HepG2 (cell line): ENCODE measurements around the gene POLA1.

Experiments
- DPF2 ChIP-seq: sonication (generic); formaldehyde crosslinking; IDR thresholded peaks from 2 replicates; pipeline ENCODE4 v1.4.0; 2020; ENCODE audit warnings: mild to moderate bottlenecking, low read depth, missing genetic modification reagents, borderline replicate concordance
- HNRNPH1 ChIP-seq: fragments of 200-400 bp; formaldehyde crosslinking; optimal IDR thresholded peaks from 2 replicates; pipeline ENCODE3; 2017; ENCODE audit warnings: mild to moderate bottlenecking, low read depth, low read length
- POLR2AphosphoS5 ChIP-seq: IDR thresholded peaks from 2 replicates; pipeline ENCODE4 v1.6.1; 2012; ENCODE audit warnings: low read depth, low read length
- RXRA ChIP-seq: sonication (generic); formaldehyde crosslinking; IDR thresholded peaks from 2 replicates; pipeline ENCODE4 v1.5.1; 2020; ENCODE audit warnings: missing genetic modification reagents
- TGIF2 ChIP-seq: IDR thresholded peaks from 2 replicates; pipeline ENCODE4 v1.6.1; 2016; ENCODE audit warnings: control low read depth, missing compliant biosample characterization
- TMF1 ChIP-seq: sonication (generic); formaldehyde crosslinking; IDR thresholded peaks from 2 replicates; pipeline ENCODE4 v1.8.1; 2022; ENCODE audit warnings: low read depth, missing genetic modification reagents
- ZBTB46 ChIP-seq: sonication (generic); formaldehyde crosslinking; IDR thresholded peaks from 2 replicates; pipeline ENCODE4 v1.4.0; 2020; ENCODE audit warnings: mild to moderate bottlenecking, missing genetic modification reagents, borderline replicate concordance
- TF ChIP-seq, protein P1 (sequence below): sonication (generic); formaldehyde crosslinking; IDR thresholded peaks from 2 replicates; pipeline ENCODE4 v1.9.0; 2021; ENCODE audit warnings: missing genetic modification reagents, borderline replicate concordance
- TF ChIP-seq, protein P2 (sequence below): sonication (generic); formaldehyde crosslinking; IDR thresholded peaks from 2 replicates; pipeline ENCODE4 v1.5.0; 2020; ENCODE audit warnings: mild to moderate bottlenecking, missing genetic modification reagents
- TF ChIP-seq, protein P3 (sequence below): sonication (generic); formaldehyde crosslinking; IDR thresholded peaks from 2 replicates; pipeline ENCODE4 v1.4.0; 2020; ENCODE audit warnings: mild to moderate bottlenecking, missing genetic modification reagents
- TF ChIP-seq, protein P4 (sequence below): sonication (generic); formaldehyde crosslinking; IDR thresholded peaks from 2 replicates; pipeline ENCODE4 v1.5.0; 2020; ENCODE audit warnings: mild to moderate bottlenecking, missing genetic modification reagents, moderate library complexity

GRCh38 chrX:24890677-24891076, 197.0 kb downstream of the POLA1 start:
- TF ChIP-seq DPF2 (CRISPR knock-in tag) (no peak), TMF1 (no peak), ZBTB46 (CRISPR knock-in tag) (no peak), POLR2AphosphoS5 (no peak), TGIF2 (CRISPR knock-in tag) (no peak), RXRA (no peak), HNRNPH1 (no peak)
- TF ChIP-seq, protein P1, sequence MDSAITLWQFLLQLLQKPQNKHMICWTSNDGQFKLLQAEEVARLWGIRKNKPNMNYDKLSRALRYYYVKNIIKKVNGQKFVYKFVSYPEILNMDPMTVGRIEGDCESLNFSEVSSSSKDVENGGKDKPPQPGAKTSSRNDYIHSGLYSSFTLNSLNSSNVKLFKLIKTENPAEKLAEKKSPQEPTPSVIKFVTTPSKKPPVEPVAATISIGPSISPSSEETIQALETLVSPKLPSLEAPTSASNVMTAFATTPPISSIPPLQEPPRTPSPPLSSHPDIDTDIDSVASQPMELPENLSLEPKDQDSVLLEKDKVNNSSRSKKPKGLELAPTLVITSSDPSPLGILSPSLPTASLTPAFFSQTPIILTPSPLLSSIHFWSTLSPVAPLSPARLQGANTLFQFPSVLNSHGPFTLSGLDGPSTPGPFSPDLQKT: no peak
- TF ChIP-seq, protein P2, sequence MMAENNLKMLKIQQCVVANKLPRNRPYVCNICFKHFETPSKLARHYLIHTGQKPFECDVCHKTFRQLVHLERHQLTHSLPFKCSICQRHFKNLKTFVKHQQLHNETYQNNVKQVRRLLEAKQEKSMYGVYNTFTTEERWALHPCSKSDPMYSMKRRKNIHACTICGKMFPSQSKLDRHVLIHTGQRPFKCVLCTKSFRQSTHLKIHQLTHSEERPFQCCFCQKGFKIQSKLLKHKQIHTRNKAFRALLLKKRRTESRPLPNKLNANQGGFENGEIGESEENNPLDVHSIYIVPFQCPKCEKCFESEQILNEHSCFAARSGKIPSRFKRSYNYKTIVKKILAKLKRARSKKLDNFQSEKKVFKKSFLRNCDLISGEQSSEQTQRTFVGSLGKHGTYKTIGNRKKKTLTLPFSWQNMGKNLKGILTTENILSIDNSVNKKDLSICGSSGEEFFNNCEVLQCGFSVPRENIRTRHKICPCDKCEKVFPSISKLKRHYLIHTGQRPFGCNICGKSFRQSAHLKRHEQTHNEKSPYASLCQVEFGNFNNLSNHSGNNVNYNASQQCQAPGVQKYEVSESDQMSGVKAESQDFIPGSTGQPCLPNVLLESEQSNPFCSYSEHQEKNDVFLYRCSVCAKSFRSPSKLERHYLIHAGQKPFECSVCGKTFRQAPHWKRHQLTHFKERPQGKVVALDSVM: no peak
- TF ChIP-seq, protein P3, sequence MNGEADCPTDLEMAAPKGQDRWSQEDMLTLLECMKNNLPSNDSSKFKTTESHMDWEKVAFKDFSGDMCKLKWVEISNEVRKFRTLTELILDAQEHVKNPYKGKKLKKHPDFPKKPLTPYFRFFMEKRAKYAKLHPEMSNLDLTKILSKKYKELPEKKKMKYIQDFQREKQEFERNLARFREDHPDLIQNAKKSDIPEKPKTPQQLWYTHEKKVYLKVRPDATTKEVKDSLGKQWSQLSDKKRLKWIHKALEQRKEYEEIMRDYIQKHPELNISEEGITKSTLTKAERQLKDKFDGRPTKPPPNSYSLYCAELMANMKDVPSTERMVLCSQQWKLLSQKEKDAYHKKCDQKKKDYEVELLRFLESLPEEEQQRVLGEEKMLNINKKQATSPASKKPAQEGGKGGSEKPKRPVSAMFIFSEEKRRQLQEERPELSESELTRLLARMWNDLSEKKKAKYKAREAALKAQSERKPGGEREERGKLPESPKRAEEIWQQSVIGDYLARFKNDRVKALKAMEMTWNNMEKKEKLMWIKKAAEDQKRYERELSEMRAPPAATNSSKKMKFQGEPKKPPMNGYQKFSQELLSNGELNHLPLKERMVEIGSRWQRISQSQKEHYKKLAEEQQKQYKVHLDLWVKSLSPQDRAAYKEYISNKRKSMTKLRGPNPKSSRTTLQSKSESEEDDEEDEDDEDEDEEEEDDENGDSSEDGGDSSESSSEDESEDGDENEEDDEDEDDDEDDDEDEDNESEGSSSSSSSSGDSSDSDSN (CRISPR knock-in tag): no peak
- TF ChIP-seq, protein P4, sequence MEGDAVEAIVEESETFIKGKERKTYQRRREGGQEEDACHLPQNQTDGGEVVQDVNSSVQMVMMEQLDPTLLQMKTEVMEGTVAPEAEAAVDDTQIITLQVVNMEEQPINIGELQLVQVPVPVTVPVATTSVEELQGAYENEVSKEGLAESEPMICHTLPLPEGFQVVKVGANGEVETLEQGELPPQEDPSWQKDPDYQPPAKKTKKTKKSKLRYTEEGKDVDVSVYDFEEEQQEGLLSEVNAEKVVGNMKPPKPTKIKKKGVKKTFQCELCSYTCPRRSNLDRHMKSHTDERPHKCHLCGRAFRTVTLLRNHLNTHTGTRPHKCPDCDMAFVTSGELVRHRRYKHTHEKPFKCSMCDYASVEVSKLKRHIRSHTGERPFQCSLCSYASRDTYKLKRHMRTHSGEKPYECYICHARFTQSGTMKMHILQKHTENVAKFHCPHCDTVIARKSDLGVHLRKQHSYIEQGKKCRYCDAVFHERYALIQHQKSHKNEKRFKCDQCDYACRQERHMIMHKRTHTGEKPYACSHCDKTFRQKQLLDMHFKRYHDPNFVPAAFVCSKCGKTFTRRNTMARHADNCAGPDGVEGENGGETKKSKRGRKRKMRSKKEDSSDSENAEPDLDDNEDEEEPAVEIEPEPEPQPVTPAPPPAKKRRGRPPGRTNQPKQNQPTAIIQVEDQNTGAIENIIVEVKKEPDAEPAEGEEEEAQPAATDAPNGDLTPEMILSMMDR (CRISPR knock-in tag): no peak
